Stimulated activated CD4-positive, alpha-beta T cell treated with anti-CD3 and anti-CD28 coated beads, TNF-alpha, amount 100 ng/mL, for 4 hours (primary cell): ENCODE data around the gene RUNDC3A.
"Not testable (repeated sequence)": the region's sequence is repeated elsewhere in the genome, so short reads cannot be mapped to it uniquely, and the experiment has no call there.

Experiments
- DNase-seq, 3 experiments: peaks; one replicate each; pipeline ENCODE4 v3.0.0-alpha.2; 2020; ENCODE audit warnings: low read depth in 3 of 3

RUNDC3A gene

GRCh38 chr17:44318077-44318892, 9.9 kb downstream of the RUNDC3A start:
- DNase-seq: no peak

GRCh38 chr17:44320066-44320465, 11.7 kb downstream of the RUNDC3A start:
- DNase-seq: no peak

DNA sequence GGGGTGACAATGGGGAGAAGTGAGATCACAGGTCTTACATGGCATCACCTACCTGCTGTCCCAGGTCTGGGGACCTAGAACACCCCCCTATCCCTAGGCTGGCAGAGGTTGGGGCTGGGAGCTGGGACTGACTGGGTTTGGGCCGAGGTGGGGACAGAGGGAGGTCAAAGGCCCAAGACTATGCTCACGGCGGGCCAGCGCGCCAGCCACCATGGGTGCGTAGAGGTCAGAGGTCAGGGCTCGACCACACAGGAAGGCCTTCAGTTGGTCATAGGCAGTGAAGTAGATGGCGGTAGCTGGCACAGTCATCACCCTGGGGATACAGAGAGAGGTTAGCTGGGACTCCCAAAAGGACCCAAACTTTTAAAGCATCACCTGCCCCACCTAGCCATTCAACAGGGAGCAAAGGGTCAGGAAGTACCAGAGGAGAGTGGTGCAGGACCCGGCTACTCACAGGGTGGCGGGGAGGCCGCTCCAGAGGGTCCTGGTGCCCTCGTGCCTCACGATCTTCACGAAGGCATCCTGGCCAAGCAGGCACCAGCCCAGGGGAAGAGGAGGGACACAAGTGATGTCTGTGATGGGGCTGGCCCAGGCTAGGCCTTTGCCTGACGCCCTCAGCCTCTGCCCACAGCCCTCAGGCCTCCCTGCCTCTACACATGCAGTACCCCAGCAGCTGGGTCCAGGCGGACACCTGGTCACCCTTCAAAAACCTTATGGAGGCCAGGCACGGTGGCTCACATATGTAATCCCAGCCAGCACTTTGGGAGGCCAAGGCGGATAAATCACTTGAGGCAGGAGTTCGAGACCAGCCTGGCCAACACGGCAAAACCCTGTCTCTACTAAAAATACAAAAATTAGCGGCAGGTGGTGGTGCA, 13.1 kb downstream of the RUNDC3A start:
- no peak for DNase-seq

- DNase-seq: no peak
Observed at GRCh38 chr17:44322236-44322895, 14.0 kb downstream of the RUNDC3A start.

- no peak for DNase-seq
Observed at GRCh38 chr17:44323359-44324091, 15.1 kb downstream of the RUNDC3A start.

DNA sequence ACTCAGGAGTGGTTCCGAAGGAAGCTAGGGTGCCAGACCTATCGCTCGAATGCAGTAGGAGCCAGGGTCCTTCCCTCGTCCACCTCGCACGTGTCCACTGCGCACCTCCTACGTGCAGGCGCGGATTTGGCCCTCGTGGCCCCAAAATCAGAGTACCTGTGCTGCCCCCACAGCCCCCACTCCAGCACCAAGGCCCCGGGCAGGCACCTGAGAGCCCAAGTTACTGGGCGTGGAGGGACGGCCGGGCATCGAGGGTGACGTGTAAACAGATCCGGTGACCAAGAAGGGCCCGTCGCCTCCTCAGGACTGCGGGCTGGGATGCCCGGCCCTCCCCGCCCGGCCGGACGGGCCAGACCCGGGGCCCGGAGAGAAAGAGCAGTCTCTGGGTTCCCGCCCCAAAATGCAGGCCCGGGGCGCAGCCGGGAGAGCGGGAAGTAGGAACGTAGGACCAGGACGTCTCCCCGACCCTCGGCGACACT, 15.7 kb downstream of the RUNDC3A start:
- no peak for DNase-seq

DNA sequence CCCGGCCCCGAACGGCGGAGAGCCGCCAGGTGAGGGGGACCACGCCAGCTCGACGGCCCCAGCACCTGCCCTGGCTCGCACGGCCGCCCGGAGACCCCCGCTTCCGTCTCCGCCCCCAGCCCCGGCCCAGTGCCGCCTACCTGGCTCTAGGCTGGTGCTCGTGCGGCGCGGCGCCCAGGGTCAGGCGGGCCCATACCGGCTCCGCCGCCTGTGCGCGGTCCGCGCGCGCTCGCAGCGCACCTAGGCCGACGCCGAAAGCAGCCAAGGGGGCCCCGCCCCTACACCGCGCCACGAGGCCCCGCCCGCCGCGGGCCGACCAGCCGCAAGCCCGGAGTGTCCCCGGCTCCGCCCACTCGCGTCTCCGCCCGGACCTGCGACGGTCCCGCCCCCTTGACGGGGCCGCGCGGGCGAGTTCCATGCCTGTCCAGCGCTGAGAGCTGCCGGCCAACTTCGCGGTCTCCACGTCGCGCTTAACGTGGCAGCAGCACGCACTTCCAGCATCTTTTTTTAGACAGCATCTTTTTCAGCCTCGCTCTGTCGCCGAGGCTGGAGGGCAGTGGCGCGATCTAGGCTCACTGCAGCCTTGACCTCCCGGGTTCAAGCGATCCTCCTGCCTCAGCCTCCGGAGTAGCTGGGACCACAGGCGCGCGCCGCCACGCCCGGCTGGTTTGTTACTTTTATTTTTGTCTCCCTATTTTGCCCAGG, 16.3 kb downstream of the RUNDC3A start, which contains the start of gene SLC25A39:
SLC25A39 (minus strand) TSS at position 253 of the 705 bp plus-strand sequence. CDS start 1,261 bp downstream, outside the sequence.
- DNase-seq: peak; percentile 87 to 93 (median 92)

- DNase-seq: peak; percentile 80 to 91 (median 88)
Observed at GRCh38 chr17:44326861-44327444, 18.6 kb downstream of the RUNDC3A start.

- no peak for DNase-seq
Observed at GRCh38 chr17:44327715-44328449, 19.5 kb downstream of the RUNDC3A start.

GRCh38 chr17:44329516-44329915, 21.1 kb downstream of the RUNDC3A start:
- DNase-seq: not testable (repeated sequence)

- not testable (repeated sequence) for DNase-seq
Observed at GRCh38 chr17:44330263-44330662, 21.9 kb downstream of the RUNDC3A start.

DNA sequence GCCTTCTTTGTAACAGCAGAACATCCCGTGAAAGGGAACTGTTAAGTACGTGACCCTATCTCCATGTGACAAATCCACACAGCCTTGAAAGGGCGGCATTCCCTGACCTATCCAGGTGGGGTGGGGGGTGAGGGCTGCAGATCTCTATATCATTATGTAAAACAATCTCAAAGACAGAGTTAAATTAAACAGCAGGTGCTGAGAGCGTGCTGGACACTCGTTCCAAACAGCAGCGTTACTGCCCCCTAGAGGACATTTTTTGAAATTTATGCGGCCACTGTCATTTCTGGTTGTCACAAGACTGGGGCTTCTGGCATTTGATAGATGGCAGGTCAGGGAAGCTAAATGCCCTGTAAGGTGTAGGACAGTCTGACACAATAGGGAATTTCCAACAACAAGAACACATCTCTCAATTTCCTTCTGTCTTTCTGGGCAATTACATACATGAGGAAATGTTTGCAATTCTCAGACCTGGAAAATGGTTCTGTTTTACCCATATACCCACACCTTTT, 22.9 kb downstream of the RUNDC3A start:
- DNase-seq: peak in 2 of 3 experiments; percentile 35 to 62

DNA sequence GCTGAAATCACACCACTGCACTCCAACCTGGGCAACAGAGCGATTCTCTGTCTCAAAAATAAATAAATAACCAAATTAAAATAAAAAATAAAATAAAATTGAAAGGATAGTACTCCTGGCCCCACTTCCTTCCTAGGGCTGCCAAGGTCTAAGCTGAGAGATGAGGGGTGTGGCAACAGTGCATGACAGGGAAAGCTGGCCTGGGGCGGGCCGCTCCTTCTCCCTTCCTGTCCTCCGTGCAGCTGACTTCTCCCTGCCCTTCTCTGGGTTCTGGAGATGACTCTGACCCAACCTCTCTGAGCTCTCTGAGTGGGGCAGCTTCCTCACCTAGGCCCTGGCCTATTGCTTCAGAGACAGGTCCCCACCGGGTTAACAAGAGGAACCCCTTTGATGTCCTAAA, 25.0 kb downstream of the RUNDC3A start:
- DNase-seq: no peak

- no peak for DNase-seq
Observed at GRCh38 chr17:44334315-44334714, 25.9 kb downstream of the RUNDC3A start.

DNA sequence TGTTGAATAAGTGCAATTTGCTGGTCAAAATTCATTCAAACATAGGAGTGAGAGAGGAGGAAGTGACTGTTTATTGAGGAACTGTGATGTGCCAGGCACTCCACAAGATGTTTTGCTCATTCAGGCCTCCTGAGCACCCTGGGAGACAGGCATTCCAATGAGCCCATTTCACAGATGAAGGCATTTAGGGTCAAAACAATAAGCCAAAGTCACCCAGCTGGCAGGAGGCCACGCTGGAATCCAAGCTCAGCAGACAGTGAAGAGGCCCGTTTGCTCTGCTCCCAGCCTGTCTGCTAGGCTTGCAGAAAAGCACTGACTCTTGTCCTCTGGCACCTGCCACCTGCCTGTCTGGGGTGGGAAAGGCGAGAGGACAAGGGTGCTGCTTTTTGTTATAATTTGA, 26.3 kb downstream of the RUNDC3A start:
- DNase-seq: no peak

- DNase-seq: no peak
Observed at GRCh38 chr17:44335564-44335963, 27.2 kb downstream of the RUNDC3A start.

- no peak for DNase-seq
Observed at GRCh38 chr17:44335968-44336367, 27.6 kb downstream of the RUNDC3A start.

DNA sequence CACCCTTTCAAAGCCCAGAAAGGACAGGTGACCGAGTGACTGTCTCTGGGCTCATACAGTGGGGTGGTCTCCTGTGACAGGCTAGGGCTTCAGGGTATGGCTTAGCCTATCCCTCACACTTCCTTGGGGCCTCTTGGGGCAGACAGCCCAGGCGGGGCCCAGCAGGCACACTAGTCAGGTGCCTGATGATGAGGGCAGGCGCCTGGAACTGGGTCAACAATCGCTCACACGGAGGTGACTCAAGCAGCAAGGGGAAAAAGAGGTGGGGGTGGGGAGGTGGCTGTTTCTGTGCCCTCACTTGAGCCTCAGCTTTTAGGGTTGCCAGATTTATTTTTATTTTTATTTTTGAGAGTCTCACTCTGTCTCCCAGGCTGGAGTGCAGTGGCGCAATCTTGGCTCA, 30.3 kb downstream of the RUNDC3A start:
- no peak for DNase-seq

GRCh38 chr17:44340553-44340952, 32.2 kb downstream of the RUNDC3A start:
- not testable (repeated sequence) for DNase-seq
